ENCODE measurements around the gene CASKIN2.
A peak's percentile ranks its signal among the peaks of the same experiment; 100 is the strongest.
"Not testable (repeated sequence)": the region's sequence is repeated elsewhere in the genome, so short reads cannot be mapped to it uniquely, and the experiment has no call there.

CASKIN2 gene

GRCh38 chr17:75544250-75544649 is 28.9 kb upstream of the CASKIN2 start:
- DNase-seq: no peak

DNA sequence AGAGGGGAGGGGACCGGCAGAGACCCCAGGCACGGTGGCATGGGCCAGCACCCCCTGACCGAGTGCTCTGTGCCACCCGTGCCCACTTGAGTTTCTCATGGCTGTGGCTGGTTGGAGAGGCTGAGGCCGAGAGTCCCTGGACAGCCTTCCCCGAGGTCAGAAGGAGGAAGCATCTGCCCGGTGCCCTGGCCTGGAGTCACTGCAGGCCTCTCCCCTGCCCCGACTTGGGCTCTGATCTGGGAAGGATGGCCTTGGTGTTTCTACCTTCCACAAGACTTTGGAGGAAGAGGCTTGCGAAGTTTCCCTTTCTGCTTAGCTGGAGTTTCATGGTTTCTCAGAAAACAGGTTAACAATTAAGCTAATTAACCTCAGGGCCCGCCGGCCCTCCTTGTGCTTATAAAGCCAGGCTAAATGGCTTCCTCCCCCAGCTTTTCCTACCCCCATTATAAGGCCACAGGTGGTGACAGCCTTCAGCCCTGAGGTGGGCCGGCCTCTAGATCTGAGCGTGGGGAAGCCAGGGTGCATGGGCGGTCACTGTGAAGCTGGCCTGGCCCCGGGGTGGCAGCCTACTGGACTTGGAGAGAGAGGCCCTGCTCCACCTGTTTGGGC is 27.5 kb upstream of the CASKIN2 start:
- DNase-seq: no peak

- DNase-seq: no peak
Observed at GRCh38 chr17:75542229-75542628, 26.9 kb upstream of the CASKIN2 start.

GRCh38 chr17:75540923-75541503 is 25.7 kb upstream of the CASKIN2 start:
- no peak for DNase-seq

- DNase-seq: no peak
Observed at GRCh38 chr17:75539967-75540729, 24.8 kb upstream of the CASKIN2 start.

DNA sequence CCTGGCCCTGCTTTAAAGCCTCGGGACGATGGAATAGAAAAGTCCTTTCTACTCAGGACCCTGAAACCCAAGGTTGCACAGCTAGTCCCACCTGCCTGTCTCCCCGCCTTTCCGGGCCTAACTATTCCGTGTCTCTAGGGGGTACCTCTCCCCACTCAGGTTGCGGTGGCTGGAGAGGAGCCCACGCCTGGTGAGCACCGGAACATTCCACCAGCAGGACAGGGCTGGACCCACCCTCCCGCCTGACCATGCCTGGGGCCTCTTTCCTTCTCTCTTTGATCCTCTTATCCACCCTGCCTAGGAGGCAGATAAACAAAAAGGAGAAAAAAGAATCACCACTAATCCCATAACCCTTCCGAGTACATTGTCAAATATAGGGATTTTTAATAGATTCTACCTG is 21.0 kb upstream of the CASKIN2 start:
- DNase-seq: no peak

GRCh38 chr17:75535871-75536270 is 20.5 kb upstream of the CASKIN2 start:
- no peak for DNase-seq

DNA sequence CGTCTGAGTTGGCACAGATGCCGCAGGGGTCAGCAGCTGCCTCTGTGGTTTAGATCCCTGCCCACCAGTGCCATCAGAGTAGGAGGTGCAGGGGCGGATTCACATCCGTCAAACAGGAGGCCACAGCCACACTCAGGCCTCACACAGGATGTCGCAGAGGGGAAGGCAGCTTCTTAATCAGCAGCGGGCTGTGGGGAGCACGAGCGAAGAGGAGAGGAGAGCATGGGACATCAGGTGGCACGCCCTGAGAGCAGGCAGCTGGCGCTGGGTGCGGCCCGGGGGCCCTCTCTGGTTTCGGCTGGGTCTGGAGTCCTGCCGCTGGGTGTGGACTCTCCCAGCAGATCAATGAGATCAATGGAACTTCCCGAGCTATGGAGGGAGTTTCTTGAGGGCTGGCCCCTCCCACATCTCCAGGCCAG is 19.8 kb upstream of the CASKIN2 start:
- DNase-seq: no peak

DNA sequence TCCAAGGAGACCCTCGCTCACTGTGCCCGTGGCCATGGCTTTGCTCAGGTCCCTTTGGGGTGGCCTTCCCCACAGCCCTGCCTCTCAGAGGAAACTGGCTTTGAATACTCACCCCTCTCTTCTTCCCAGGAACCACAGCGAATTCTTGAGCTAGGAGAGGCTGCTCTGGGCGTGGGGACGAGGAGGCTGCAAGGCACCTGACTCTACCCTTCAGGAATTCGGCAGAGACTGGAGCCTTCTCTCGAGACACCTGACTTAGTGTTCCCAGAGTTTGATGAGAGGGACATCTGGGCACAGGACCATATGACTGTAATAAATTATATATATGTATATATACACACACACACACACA is 16.4 kb upstream of the CASKIN2 start:
- no peak for DNase-seq

DNA sequence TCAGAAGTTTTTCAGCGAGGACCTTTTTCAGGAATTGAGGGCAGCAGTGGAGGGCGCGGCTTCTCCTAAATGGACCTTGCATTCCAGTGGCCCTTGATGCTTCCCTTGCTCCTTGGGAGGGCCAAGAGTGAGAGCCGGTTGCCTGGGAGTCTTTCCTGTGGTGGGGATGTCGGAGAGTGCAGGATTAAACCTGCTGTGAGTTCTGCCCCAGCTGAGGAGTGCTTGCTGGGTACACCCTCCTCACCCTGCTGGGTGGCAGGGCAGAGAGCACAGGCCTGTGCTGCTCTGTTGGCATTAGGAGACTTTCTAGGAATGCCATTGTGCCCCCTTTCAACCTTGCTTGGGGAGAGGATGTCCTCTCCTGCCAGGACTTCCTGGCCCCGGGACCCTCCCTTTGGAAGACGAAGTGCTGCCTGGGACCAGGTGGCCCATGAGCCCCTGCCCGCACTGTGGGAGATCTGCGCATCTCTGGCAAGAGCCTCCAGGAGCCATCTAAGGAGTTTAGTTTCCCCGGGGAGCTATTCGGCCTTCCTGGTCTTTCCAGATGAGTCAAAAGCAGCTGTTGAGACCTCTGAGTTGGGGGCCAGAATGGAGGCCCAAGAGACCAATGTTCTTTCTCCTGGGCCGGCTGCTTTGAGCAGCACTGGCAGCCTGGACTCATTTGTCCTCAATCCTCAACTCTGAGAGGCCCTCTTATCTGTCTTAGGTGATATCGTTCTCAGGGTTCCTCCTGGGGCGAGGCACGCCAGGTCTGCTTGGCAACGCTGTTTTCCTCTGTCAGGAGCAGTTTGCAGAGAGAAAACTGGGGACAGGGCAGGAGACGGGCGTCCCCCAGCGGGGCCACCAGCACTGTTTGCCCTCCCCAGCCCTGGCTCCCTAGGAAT is 15.7 kb upstream of the CASKIN2 start:
- no peak for DNase-seq

GRCh38 chr17:75526555-75527270 is 11.4 kb upstream of the CASKIN2 start:
- no peak for DNase-seq

DNA sequence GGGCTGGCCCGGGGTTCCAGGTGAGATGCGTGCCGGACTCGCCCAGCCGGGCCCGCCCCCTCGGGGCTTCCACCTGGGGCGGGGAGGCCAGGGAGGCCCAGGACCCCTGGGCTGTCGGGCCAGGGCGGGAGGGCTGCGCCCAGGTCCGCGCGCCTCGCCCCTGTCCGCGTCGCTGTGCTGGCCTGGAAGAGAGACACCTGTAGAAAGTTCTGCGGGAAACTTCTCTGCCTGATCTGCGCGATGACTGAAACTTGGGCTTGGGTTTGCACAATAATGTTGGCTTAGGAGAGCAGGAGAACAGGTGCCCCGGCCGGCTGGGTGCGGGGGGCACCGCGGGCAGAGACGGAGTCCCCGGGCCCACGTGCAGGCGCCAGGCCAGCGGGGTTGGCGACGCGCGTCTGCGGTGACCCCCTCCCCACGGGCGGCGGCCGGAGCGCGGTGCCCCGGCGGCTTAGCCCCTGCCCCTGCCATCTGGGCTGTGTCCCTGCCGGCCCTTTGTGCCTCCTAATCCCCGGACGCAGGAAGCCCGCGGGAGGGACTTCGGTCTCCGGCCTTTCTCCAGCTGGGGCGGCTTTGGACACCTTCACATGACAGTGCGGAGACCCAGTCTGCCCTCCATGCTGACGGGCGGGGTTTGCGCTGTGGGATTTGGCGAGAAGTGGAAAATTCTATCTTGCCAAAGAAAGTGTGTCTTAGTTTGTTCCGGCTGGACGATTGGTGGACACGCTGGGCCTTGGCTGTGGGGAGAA is 10.6 kb upstream of the CASKIN2 start:
- no peak for DNase-seq

- DNase-seq: peak; percentile 79
Observed at GRCh38 chr17:75524970-75525805, 9.9 kb upstream of the CASKIN2 start, which contains the start of gene LLGL2. TSS of gene LLGL2 (plus strand) at chr17:75525697. CDS start at chr17:75543427, 17,730 bp downstream.

DNA sequence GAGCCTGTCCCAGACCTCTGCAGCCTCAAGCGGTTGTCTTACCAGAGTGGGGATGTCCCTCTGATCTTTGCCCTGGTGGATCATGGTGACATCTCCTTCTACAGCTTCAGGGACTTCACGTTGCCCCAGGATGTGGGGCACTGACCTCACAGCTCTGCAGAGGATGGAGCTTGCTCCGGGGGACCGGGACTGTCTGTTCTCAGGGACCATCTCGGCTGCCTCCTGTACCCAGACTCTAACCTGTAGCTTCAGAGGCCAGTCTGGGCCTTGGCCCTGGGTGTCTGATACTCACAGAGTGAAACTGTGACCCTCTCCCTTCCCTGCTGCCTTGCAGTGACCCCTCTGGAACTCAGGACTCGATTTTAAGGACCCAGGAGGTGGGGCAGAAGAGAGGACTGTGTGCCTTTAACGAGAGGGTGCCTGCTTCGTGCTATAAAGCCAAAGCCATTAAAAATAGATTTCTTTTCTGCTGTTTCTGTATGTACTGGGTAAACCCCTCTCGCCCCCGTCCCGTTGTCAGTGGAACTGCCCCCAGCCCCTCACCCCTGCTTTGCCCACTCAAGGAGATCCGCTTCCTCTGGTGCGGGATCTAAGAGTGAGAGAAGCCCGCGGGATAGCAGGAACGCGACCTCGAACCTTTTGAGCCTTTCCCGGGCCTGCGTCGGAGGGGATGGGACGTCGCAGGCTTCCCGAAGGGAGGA is 9.1 kb upstream of the CASKIN2 start:
- DNase-seq: no peak

GRCh38 chr17:75523647-75524046 is 8.3 kb upstream of the CASKIN2 start:
- DNase-seq: no peak

DNA sequence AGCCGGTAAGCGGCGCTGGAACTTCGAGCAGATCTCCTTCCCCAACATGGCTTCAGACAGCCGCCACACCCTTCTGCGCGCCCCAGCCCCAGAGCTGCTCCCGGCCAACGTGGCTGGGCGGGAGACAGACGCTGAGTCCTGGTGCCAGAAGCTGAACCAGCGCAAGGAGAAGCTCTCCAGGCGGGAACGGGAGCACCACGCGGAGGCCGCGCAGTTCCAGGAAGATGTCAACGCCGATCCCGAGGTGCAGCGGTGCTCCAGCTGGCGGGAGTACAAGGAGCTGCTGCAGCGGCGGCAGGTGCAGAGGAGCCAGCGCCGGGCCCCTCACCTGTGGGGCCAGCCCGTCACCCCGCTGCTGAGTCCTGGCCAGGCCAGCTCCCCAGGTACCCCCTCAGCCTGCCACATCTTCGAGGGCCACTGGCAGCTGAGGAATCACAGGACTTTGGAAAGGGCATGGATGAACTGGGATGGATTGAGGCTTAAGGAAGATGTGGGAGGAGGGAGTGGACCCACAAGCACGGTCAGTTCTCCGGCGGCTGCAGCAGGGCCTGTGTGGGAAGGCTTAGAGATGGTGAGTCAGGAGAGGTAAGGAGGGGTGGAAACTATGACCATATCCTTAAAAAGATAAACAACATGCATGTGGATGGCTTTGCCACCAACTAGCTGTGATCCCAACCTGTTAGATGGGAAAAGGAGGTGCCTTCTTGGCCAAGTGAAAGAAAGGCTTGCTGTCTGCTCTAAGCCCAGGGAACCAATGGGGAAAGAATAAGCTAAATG is 6.8 kb upstream of the CASKIN2 start:
- DNase-seq: no peak

DNA sequence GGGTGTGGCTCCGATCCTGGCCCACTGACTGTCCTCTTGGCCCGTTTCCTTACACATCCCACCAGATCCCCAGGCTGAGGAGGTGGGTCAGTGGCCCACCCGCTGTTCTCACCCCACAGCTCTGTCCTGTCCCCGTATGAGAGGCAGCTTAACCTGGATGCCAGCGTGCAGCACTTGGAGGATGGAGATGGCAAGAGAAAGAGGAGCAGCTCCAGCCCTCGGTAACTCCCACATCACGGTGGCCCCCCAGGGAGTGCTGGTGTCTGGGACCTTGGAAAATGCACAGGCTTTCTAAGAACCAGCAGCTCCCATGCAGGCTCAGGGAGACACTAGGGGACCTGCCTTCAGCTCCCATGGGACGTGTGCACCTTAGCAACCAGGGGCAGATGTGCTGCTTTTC is 6.0 kb upstream of the CASKIN2 start:
- DNase-seq: no peak

DNA sequence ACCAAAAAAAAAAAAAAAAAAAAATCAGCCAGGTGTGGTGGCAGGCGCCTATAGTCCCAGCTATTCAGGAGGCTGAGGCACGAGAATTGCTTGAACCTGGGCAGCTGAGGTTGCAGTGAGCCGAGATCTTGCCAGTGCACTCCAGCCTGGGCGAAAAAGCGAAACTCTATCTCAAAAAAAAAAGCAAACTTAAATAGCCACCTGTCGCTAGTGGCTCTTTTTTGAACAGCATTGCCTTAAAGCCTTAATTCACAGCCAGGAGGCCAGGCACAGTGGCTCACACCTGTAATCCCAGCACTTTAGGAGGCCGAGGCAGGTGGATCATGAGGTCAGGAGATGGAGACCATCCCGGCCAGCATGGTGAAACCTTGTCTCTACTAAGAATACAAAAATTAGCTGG is 5.1 kb upstream of the CASKIN2 start:
- not testable (repeated sequence) for DNase-seq

- no peak for DNase-seq
Observed at GRCh38 chr17:75518983-75519537, 3.7 kb upstream of the CASKIN2 start.
